OCI-LY3 (cell line): ENCODE data around the gene OARD1.

Experiments used
- CTCF ChIP-seq: fragments of 200-600, 300-600 bp; sonication (generic); IDR thresholded peaks from 2 replicates; pipeline ENCODE4 v1.5.1; 2014; ENCODE audit warnings: antibody characterized with exemption, low read length, low read depth
- EZH2phosphoT487 ChIP-seq: fragments of 200-600 bp; shearing (Covaris generic); IDR thresholded peaks from 2 replicates; pipeline ENCODE4 v1.6.1; 2018; ENCODE audit warnings: antibody characterized with exemption, mixed run types, low read depth

DNA sequence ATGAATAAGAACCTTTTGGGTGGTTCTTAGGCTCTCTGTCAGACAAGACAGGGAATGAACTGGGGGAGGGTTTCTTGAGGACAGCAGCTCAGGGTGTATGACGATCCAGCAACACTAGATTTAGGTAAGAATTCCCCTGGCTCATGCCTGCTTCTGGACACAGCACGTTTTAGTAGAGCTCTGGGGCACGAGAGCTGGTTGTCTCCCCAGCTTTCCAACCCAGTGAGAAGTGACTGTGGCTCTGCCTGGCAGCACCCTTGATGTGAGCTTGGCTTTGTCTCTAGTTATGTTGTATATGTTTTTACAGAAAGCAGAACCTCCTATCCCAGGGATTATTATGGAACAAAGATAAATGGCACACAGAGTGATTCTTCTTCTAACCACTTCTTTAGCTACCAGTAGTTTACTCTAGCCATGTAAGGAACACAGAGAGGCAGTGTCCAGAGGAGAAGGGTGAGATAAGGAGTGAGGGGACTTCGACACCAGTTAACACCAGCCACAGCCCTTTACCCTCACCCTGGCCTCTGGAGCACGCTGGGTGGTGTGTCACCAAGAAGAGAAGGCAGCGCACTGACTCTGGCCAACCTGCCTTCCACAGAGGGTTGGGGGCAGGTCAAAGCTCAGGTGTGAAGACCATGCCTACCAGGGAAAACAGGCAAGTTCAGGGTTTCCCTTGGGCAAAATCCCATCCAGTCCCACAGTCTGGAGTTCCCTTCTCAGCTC lies 15.2 kb downstream of the OARD1 start:
- TF ChIP-seq CTCF: no peak
- no peak for TF ChIP-seq EZH2phosphoT487
